NCI-H2081 treated with DMSO at 0.1 percent for 48 hours (cell line): Measurements from ENCODE around the gene NDUFA5.

Source experiments
- DNase-seq: peaks from one replicate; lab custom pipeline; 2025; lab: John Stamatoyannopoulos, UW

Gene NDUFA5

DNA sequence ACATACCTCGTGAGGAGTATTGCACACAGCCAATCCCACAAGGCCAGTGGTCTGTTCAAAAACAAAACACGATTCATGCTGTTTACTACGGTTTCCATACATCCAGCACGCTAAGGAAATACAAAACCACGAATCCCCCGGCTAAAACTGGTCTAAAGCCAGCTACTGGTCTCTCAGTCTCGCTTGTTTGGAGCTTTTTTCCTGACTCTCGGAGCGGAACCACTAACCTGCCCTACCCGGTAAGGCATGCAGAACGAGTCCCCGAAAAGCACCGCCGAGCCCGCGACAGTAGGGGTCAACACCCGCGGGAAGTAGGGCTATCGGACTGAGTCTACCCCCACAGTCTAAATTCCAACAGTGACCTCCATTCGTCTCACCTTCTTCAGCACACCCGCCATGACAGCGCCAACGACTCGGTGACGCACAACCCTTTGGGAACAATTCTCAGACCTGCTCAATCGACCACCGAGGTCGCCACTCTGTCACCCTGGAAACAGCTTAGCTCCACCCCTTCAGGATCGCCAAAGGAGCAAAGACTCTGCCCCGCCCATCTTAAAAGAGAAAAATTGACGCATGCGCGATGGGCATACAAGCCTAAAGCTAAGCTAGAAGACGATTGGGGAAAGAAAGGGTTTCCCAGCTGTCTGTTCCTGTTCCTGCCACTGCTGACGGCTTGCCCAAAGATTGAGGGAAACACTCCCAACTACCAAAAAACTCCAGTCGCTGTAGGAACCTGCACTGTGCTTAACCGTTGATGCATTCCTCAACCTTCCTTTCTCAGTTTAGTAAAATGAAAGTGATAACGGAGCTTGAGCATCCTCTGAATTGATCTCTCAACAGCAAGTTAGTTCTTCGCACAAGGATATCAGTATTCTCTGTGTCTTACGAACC lies at the start of gene NDUFA5:
Gene NDUFA5 (minus strand): TSS at position 421 of the 891 bp plus-strand sequence. CDS start 23 bp downstream, at position 398.
- DNase-seq = peak; percentile 98

DNA sequence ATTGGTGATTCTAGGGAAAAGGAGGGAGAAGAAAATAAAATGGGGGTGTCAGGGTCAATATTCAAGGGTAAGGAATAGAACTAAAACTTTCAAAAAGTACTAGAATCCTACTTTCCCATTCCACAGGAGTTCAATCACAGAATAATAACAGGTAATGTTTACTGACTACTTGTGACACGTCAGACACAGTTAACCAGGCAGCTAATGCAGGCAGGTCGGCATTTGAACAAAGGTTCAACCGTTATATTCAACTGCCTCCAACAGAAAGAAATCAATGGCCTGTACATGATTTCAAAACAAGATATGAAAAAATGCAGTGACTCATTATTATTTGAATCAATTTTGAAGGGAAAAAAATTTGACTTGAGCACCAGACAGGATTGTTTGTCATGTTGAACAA lies 47.1 kb upstream of the NDUFA5 start:
- no peak for DNase-seq

DNA sequence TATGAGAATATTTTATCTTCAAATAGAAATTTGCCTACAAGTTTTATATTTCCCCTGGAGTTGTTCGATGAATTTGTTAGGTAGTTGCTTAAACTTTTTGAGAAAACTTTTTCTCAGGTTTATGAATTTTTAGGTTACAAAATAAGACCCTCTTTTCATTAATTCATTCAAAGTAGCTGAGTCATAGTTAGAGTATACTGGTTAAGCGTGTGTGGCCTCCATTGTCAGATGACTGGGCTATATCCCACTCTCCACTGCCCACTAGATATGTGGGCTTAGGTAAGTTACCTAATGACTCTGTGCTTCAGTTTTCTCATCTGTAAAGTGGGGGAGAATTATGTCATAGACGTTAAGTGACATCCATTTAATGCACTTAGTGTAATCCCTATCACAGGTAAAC lies 45.0 kb upstream of the NDUFA5 start:
- DNase-seq = no peak

DNA sequence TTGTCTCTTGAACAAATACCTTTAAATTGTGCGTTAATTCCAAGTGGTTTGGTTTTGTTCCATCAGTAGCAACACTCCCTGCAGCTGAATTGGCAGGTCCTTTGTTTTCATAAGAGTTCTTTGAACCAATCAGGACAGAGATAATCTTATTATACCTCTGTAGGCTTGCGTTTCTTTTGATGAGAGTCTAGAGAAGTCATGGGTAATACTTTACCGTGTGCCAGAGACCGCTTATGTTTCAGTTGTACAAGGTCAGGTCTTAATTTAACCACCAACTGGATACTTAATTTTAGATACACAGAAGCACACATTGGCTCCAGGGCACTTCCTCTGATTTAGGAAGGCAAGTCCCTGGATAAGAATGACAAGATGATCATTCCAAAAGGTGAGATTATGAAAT lies 43.9 kb upstream of the NDUFA5 start, which contains the start of gene ASB15:
Gene ASB15 (plus strand): TSS at position 292 of the 400 bp plus-strand sequence. CDS start 12,682 bp downstream, outside the sequence.
- no peak for DNase-seq

DNA sequence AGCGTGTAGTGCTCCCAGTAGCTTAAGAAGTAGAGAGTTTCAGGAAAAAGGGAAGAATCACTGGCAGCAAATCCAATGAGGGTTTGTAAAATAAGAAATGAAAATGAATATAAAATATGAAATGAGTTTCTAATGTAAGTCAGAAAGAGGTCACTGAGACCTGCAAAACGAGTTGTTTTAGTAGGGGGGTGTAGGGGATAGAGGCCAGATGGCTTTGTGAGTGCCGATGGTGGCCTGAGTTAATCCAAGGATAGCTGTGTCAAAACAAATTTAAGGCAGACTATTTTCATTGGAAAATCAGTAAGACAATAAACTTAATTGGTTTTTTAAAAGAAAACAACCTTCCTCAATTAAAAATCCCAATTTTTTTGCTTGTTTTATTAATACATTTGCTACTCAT lies 43.3 kb upstream of the NDUFA5 start:
- DNase-seq = no peak

DNA sequence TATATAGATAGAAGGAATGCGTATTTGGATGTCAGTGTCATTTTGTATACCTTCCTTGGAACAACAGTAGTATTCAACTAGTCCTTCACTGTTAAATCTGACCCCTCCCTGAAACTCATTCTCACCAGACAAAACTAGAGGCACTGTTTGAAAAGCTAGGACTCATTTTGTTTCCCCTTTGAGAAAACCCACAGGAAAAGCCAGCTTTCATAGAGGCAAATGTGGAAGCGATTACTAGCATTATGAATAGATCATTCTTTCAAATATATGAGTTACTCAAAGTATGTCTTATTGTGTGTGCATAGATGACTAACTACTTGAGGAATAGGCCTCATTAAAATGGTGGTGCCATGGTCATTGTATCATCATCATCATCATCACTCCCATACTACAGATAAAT lies 42.1 kb upstream of the NDUFA5 start:
- DNase-seq = no peak

DNA sequence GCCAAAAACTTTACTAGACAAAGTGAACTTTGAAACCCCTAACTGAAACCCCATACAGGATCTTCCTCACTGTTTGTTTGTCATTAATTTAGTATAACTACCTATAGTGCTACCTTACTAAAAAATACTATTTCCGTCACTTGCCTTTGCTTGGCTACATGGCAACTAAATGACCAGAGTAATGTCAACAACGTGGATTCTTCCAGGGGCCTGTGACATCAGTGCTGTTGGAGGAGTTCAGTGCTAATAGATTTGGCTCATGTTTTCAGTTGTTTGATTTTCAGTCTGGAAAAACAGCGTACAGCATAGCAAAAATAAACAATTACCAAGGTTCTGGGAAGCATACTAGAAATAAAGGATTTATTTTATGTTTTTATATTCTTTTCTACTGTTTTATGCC lies 41.0 kb upstream of the NDUFA5 start:
- no peak for DNase-seq

DNA sequence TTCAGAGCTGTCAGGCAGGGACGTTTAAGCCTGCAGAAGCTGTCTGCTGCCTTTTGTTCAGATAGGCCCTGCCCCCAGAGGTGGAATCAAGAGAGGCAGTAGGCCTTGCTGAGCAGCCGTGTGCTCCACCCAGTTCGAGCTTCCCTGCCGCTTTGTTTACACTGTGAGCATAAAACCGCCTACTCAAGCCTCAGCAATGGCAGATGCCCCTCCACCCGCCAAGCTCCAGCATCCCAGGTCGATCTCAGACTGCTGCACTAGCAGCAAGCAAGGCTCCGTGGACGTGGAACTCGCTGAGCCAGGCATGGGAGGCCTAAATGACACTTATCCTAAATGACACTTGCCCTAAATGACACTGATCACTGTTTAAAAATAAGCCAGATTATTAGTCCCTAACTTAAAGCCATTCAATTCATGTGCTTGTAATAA lies 37.2 kb upstream of the NDUFA5 start:
- DNase-seq = no peak

DNA sequence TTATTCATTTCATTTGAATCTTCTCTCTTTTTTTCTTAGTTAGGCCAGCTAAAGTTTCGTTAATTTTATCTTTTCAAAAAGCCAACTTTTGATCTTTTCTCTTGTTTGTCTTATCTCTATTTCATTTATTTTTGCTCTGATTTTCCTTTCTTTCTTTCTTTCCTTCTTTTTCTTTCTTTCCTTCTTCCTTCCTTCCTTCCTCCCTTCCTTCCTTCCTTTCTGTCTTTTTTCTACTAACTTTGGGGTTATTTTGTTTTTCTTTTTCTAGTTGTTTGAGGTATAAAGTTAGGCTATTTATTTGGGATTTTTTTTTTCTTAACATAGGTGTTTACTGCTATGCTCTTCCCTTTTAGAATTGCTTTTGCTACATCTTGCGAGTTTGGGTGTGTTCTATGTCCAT lies 30.8 kb upstream of the NDUFA5 start:
- DNase-seq = no peak

DNA sequence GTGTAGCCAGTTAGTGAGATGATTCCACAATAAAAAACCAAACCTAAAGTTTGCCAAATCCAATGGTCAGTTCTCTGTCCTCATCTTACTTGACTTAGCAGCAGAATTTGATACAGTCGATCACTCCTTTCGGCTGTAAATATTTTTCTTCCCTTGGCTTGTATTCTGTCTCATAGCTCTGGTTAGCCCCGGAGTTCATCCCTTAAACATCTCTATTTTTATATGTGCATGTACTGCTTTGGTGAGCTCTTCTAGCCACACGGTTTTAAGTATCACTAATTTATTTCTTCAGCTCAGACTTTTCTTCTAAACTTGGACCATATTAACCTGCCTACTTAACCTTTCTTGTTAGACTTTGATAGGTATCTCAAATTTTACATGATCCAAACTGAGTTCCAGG lies 26.2 kb upstream of the NDUFA5 start:
- no peak for DNase-seq

DNA sequence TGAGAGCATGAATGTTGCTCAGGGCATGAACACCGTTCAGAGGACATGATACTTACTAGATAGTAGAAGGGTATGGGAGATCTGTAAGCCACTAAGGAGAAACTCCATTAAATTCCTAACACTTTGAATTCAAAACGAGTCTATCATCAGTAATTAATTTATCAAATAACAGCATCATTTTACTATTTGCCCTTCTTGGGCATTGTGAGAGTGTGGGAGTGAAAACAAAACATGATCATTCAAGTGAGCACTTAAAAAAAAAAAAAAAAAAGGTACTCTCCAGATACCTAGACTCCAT lies 23.5 kb upstream of the NDUFA5 start:
- no peak for DNase-seq

DNA sequence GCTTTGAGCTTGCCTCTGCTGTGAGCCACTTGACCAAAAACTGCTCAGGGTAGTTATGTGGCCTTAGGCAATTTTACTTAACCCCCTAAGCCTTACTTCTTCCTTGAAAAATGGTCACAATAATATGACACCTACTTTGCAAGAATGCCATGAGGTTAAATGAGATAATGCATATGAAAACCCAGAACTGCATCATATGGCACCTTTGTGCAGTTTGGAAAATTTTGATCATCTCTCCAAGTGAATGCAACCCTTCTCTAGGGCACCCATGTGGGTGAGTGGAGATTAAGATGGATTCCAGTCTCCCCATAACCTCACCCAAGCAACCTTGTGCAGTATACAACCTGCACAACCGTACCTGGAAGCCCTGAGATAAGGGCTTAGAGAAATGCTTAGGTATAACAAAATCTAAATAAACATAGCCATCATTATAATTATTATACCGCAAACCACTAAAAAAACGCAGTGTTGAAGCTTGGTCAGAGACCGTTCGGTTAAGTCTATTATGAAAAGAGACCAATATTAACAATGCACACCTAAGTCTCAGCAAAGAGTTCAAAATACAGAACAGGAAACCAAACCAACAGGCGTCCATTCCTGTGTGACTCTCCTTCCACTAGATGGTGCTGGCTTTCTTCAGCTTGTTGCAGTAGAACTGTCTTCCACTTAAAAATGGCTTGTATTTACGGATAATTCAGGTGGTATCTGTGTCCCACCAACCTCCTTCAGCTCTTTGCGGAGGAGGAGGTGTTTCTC lies 23.0 kb upstream of the NDUFA5 start:
- DNase-seq = no peak

DNA sequence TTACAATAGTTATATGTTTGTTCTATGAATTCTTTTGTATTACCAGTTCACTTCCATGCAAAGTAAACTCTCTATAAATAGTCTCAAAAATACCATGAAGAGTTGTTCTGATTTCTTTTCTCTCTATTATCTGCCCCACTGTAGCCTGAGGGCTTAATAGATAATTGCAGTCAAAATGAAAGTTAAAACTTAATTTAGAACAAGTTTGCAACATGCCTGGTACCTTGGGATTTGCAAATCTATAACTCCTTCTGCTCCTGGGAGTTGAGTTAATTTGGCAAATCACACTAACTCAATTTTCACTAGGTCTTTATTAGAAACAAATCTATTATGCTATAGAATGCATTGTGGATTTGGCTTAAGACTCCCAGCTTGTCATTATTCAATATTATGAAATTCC lies 21.8 kb upstream of the NDUFA5 start:
- no peak for DNase-seq

DNA sequence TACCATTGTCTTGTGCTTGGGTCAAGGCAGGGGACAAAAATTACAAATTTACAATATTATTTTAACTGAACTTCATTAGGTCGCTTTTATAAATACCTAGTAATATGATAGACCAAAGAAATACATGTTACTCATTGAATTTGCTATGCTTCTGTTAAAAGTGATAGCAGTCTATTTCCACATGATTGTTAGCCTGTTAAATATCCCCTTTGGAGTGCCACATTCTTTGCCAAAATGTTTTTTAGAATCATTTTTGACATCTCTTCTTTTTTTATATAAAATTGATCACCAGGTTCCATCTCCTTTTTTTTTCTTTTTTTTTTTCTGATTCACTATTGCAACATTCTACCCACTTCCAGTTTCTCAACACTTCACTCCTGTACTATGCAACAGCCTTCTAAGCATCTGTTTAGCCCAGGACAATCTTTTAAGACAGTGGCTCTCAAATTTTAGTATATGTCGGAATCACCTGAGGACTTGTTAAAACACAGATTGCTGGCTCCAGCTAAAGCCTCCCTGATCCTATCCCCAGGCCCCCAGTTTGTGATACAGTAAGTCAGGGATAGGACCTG lies 16.4 kb upstream of the NDUFA5 start:
- no peak for DNase-seq

DNA sequence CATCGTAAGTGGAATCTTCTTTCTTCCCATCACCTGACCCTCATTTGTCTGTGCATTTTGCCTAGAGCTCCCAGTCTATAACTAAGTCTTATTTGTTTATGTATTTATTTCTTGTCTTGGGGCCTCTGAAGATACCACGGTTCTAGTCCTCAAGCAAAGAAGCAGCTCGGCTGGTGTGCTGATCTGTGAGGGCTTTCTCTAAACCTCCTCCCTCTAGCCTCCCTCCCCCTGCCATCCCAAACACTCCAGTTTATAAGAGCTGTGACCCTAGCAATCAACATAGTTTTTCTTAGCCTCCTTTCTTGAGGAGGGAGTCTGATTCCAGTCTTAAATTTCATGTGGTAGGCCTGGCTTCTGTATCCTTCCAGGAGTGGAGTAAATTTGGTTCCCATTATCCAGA lies 15.7 kb upstream of the NDUFA5 start:
- DNase-seq = no peak

DNA sequence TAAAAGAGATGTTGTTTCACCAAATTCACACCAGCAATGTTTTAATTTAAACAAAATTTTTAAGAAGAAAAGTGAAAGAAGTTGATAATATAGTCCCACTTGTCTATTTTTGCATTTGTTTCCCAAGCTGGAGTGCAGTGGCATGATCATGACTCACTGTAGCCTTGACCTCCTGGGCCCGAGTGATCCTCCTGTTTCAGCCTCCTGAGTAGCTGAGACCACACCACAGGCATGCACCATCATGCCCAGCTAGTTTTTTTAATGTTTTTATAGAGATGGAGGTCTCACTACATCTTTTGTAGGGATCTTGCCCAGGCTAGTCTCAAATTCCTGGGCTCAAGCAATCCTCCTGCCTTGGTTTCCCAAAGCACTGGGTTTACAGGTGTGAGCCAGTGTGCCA lies 14.1 kb upstream of the NDUFA5 start:
- no peak for DNase-seq

DNA sequence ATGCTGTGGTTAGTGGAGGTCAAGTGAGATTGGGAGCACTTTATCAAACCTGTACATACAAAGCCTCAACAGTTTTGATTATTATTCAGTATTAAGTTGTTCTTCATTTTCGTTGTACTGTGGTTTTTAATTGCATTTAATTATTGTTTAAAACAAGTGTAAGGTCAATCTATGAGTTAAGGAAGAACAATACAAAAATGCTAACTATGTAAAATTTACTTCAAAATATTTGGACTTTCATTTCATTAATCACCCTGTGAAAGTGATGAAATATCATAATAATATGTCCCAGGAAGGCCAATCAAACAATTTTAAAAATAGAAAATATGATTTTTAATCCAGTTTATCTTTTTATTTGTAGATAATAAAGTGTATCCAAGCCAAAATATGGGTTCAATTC lies 13.6 kb upstream of the NDUFA5 start:
- no peak for DNase-seq

DNA sequence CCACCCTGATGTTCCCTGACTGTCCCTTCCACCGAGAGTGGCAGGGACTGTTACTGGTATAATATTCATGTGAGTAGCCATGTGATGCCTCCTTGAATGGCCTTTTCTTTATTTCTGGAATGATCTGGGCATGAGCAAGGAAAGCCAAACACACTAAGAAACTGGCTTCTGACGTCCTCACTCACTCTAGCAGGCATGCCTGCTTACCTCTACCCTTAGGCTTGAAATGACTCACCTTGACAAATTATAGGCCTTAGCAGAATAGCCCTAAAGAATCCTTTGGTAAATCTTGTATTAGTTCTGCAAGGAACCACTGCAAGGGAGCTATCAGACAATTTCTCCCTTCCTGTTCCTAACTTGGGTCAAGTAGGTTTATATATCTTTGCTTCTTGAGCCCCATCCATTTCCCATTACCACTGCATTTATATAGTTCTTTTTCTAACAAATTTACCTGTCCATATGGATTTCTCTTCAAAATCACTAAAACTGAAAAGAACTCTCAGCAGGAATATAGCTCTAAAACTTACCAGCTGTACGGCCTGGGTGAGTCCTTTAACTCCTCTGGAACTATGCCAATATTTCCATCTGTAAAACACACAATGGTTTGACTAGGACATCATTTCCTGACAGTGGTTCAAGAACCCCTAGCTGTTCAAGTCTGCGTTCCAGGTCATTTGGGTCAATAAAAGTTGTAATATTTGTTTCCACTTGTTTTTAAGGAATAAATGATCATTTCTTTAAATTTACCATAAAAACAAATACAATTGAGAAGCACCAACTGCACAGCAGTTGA lies 13.0 kb upstream of the NDUFA5 start:
- no peak for DNase-seq

DNA sequence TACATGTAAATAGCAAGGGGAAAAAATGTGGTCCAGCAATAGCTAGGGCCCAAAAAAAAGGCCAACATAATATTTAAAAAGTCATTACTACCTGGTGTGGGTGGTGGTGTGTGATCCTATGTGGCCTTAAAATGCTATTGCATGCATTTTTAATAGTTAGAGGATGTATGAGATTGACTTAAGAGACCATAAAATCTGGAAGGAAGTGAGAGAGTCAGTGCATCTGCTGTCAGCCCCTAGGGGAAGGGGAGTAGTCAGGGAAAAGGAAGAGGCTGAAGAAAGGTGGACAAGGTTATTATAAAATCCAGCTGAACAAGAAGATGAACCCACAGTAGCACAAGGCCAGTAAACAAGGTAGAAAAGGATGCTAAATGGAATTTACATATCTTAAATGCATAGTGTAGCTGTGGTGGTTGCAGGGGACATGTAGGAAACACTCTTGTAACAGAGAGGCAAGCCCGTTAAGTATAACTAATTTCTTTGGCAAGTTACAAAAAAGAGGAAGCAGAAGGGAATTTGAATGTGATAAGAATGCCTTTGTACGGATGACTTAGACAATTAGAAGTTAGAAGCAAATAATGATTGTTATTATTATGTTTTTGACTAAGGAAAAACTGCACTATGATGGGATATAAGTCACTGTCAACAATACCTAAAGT lies 11.9 kb upstream of the NDUFA5 start:
- DNase-seq = no peak

DNA sequence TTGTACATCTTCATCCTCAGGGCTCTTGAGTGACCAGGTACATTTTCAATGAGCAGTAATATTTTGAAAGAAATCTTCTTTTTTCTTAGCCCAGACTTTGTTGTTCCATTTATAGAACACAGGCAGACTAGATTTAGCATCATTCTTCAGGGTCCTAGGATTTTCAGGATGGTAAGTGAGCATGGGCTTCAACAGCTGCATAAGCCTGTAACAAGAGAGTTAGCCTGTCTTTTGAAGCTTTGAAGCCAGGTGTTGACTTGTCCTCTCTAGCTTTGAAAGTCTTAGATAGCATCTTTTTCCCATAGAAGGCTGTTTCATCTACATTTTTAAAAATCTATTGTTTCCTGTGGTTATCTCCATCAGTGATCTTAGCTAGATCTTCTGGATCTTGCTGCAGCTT lies 4.5 kb upstream of the NDUFA5 start:
- DNase-seq = no peak

DNA sequence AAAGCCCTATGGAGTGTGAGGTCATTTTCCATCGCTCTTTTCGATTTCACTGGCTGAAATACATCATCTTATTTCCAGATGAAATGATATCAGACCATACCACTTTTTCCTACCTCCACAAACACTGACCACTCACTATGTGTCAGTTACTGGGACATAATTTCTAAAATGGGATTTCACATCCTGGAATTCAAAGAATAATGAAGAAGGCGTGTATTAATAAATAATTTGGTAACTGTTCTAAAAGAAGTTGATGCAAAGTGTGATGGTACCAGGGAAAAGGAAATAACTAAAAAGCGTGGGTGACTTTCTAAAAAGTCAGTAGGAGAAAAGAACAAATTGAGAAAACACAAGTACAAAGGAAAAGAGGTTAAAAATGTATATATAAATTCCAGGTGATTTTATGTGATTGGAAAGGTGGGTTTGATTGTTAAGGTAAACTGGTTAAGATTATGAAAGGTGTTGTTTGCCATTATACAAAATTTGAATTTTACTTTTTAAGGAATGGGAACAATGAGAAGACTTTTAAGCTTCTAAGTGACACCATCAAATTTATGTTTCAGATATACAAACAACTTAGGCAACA lies 764 bp upstream of the NDUFA5 start:
- no peak for DNase-seq
